Ovary (tissue), 9 donors: ENCODE results near the gene MYOZ2. TPM values are rescaled to one million over a fixed set of nuclear protein-coding genes. Genes with fewer than 3 reads are reported as not detected.

ENCODE experiments used
- DNase-seq, 5 donors: peaks; one replicate each; pipeline ENCODE4 v3.0.0-alpha.2; 2019 to 2020
- H3K27ac ChIP-seq, 2 donors: fragments of 200-600 bp; one replicate each; pipeline versions ENCODE4 v1.5.1 to v1.8.0; 2019 to 2022
- H3K27me3 ChIP-seq: fragments of 200-600 bp; one replicate; pipeline ENCODE4 v1.8.0; 2022
- H3K36me3 ChIP-seq: fragments of 200-600 bp; sonication (generic); one replicate; pipeline ENCODE4 v1.5.1; 2019
- H3K4me1 ChIP-seq: one replicate; pipeline ENCODE4 v1.8.1; 2013; ENCODE audit warnings: mild to moderate bottlenecking, moderate library complexity; ENCODE audit not compliant: insufficient read depth
- H3K4me3 ChIP-seq: fragments of 200-600 bp; sonication (generic); one replicate; pipeline ENCODE4 v1.5.1; 2017
- H3K9me3 ChIP-seq, 2 donors: fragments of 200-600 bp in 1 of 2; sonication (generic) in 1 of 2; one replicate each; pipeline versions ENCODE4 v1.5.1 to v1.8.1; 2013 to 2019; ENCODE audit warnings: mild to moderate bottlenecking in 1 of 2, moderate library complexity in 1 of 2
- CTCF ChIP-seq, 3 donors: fragments of 450-650 bp in 2 of 3; fragments of 200-600 bp in 1 of 3; IDR thresholded peaks; one replicate each; pipeline versions ENCODE4 v1.5.1 to v1.8.0; 2016 to 2022; ENCODE audit warnings: antibody characterized with exemption in 3 of 3, mild to moderate bottlenecking in 1 of 3
- EP300 ChIP-seq: sonication (generic); formaldehyde crosslinking; IDR thresholded peaks from one replicate; pipeline ENCODE4 v1.6.1; 2017; ENCODE audit warnings: antibody characterized with exemption
- POLR2A ChIP-seq: fragments of 450-650 bp; IDR thresholded peaks from one replicate; pipeline ENCODE4 v1.6.1; 2017; ENCODE audit warnings: antibody characterized with exemption, mild to moderate bottlenecking, moderate library complexity
- WGBS, 3 donors: extraction: QIAGEN DNeasy Blood & Tissue Kit in 1 of 3; methylation state at CpG; one replicate each; pipeline versions ENCODE4 v1.1.5 to v1.1.7; 2013 to 2017; 5-methylcytosine and 5-hydroxymethylcytosine counted together
- intact Hi-C, 4 donors: fragments of 100-400 bp; cut with DNase I; formaldehyde crosslinking; loops; one replicate each; pipeline versions ENCODE4 v1.11.0 to v1.15.1; 2022 to 2023
- polyA plus RNA-seq, 2 donors: library from polyadenylated mRNA; stranded (reverse); fragments of 200-250 nt in 1 of 2; fragments of 350-450 nt in 1 of 2; fragmentation: Illumina TruSeq in 1 of 2; extraction: RNeasy Lipid Tissue Mini Kit (QIAGEN cat#74804) in 1 of 2; gene quantifications; one replicate each; pipeline ENCODE4 v1.2.3, GENCODE V29; 2013 to 2014
- total RNA-seq, 7 donors: library from RNA; depleted of rRNA in 2 of 7; stranded (reverse); fragments of >200 nt in 2 of 7; fragmentation: NEBNext Ultra II Directional in 3 of 7; extraction: Animal tissue kit (Norgen Biotek cat#: 25700) in 3 of 7; gene quantifications; one replicate each; pipeline versions ENCODE4 v1.1.0 to v1.2.4, GENCODE V29; 2016 to 2023
- donor health status: DM: no; HTN: no; CAD: no; lungs with moderate emphysema.
- donor health status: DM: no; HTN: no; CAD: no.
- donor health status: Bipolar disorder and iron deficiency.
- donor health status: DM: yes; HTN: yes; CAD: no.
- donor health status: DM: no; HTN: no; CAD: no.
- donor health status: DM: yes; HTN: yes; CAD: no.

MYOZ2 gene
- total and polyA plus RNA-seq, 9 donors: 0.34 to 1.1 (median 0.55) TPM

- WGBS, 3 donors: 76 to 79% (median 77%) methylated on average over 3 of the region's 3 CpGs
- Histone ChIP-seq H3K9me3 (no peaks in the 10 kb centered on the region), H3K27ac (no peak overlapping the region), H3K36me3 (no peaks in the 10 kb centered on the region), H3K4me3 (no peak overlapping the region), H3K4me1 (no peaks in the 10 kb centered on the region), H3K27me3 (no peaks in the 10 kb centered on the region)
- intact Hi-C loops: no loop called here
- no peak for DNase-seq
- TF ChIP-seq CTCF (IDR thresholded peaks at IDR 0.05) (no peak), POLR2A (no peak), EP300 (no peak)
Observed at GRCh38 chr4:119116925-119117900, 18.4 kb upstream of the MYOZ2 start.

- Histone ChIP-seq H3K4me1 (no peaks in the 10 kb centered on the region), H3K36me3 (no peaks in the 10 kb centered on the region), H3K27me3 (no peaks in the 10 kb centered on the region), H3K4me3 (no peak overlapping the region), H3K9me3 (no peaks in the 10 kb centered on the region), H3K27ac (no peak overlapping the region)
- 76 to 90% (median 79%) methylated on average over 2 of the region's 2 CpGs for WGBS, 3 donors
- TF ChIP-seq POLR2A: no peak
- TF ChIP-seq EP300: no peak
- TF ChIP-seq CTCF (IDR thresholded peaks at IDR 0.05): no peak
- no peak for DNase-seq
- intact Hi-C loops: no loop called here
Observed at GRCh38 chr4:119118397-119118796, 17.2 kb upstream of the MYOZ2 start.

DNA sequence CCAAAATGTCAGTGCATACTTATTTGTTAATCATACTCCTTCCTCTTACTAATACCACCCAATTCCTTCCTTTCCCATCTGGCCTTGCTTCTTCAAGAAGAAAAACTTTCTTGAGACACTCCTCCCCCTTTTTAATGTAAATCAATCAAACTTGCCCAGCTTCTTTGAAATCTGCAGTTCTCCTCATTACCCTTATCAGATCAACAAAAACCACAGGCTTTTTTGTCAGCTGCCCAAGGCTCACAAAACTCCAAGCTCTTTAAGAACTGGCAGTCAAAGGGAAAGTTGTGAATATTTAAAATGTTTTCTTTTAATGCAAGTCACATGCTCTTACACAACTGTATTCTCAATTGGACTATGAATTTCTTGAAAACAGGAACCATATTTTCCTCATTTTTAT, 11.3 kb upstream of the MYOZ2 start:
- H3K9me3 ChIP-seq: no peaks in the 10 kb centered on the region
- no peaks in the 10 kb centered on the region for H3K27me3 ChIP-seq
- H3K4me3 ChIP-seq: no peak overlapping the region
- no peak for DNase-seq
- H3K36me3 ChIP-seq: no peaks in the 10 kb centered on the region
- no peaks in the 10 kb centered on the region for H3K4me1 ChIP-seq
- intact Hi-C loops: no loop called here
- no peak overlapping the region for H3K27ac ChIP-seq
- TF ChIP-seq CTCF (IDR thresholded peaks at IDR 0.05) (no peak), EP300 (no peak), POLR2A (no peak)

DNA sequence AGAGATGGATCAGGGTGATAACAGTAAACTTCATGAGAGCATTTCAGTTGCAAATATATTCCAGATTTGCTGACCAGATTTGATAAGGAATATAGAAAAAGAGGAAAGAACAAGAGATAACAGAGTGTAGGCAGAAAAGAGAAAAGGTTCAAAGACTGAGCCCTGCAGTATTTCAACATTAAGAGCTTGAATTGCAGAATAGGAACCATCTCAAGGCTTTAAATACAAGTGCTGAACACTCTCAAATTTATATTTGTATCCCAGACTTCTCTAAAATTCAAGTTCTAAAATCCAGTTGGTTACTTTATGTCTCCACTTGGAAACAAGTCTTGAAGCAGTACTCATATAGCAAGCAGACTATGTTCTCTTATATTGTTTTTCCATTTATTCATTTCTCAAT, 9.7 kb upstream of the MYOZ2 start:
- TF ChIP-seq POLR2A (no peak), EP300 (no peak), CTCF (IDR thresholded peaks at IDR 0.05) (no peak)
- Histone ChIP-seq H3K36me3 (no peaks in the 10 kb centered on the region), H3K4me1 (no peaks in the 10 kb centered on the region), H3K27ac (no peak overlapping the region), H3K27me3 (no peaks in the 10 kb centered on the region), H3K9me3 (no peaks in the 10 kb centered on the region), H3K4me3 (no peak overlapping the region)
- no peak for DNase-seq
- intact Hi-C loops: no loop called here
